Activated CD8-positive, alpha-beta memory T cell treated with anti-CD3 and anti-CD28 coated beads for 24 hours (primary cell): Measurements from ENCODE around the gene SRY.
"Not testable (repeated sequence)": the region's sequence is repeated elsewhere in the genome, so short reads cannot be mapped to it uniquely, and the experiment has no call there.

Experiments used
- DNase-seq: peaks from one replicate; pipeline ENCODE4 v3.0.0-alpha.2; 2020

SRY gene

GRCh38 chrY:2787600-2787999 is at the start of gene SRY:
Gene SRY, minus strand, starts transcription at chrY:2787682. Its CDS starts 79 bp downstream, at chrY:2787603.
- DNase-seq = no peak

DNA sequence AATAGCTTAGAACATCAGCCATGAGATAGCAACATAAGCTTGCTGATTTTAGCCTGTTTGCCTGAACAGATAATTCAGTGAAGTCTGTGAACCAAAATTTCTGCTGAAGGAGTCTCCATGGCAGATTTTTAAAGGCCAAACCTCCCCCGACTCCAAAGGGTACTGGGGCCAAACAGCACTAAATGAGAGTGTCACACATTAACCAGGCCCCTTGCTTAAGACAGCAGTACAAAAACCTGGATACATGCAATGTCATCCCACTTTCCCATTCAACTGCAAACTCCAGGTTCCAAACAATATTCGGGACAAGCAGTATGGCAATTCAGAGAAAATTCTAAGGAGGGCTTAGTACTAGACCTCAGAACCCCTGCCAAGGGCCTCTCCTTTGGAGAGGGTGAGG is 49.6 kb upstream of the SRY start:
- DNase-seq = no peak

GRCh38 chrY:2835230-2835629 is 47.7 kb upstream of the SRY start:
- DNase-seq = no peak

DNA sequence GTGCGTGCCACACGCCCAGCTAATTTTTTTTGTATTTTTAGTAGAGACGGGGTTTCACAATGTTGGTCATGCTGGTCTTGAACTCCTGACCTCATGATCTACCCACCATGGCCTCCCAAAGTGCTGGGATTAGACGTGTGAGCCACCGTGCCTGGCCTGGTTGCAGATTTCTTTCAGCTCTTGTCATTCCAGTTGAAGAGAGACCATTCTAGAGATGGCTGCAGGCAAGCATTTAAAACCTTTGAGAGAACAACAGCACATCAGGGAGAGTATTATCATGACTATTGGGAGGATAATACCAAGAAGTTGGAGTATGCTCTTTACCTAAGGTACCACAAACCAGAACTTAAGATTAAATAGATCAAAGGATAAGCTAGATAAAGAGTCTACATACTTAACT is 41.0 kb upstream of the SRY start:
- DNase-seq = no peak

- DNase-seq = no peak
These were observed 37.0 kb upstream of the SRY start for GRCh38 chrY:2824471-2824870.

DNA sequence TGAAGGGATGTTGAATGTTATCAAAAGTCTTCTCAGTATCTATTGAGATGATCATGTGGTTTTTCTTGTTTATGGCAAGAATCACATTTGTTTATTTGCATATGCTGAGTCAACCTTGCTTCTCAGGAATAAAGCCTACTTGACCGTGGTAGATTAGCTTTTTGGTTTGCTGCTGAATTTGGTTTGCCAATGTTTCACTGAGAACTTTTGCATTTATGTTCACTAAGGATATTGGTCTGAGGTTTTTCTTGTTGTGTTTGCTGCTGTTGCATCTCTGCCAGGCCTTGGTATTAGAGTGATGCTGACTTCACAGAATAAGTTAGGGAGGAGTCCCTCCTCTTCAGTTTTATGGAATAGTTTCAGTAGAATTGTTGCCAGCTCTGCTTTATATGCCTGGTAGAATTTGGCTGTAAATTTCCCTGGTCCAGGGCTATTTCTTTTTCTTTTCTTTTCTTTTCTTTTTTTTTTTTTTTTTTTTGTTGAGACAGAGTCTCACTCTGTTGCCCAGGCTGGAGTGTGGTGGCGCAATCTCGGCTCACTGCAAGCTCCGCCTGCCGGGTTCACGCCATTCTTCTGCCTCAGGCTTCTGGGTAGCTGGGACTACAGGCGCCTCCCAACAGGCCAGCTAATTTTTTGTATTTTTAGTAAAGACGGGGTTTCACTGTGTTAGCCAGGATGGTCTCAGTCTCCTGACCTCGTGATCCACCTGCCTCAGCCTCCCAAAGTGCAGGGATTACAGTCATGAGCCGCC is 29.8 kb upstream of the SRY start:
- DNase-seq = not testable (repeated sequence)

GRCh38 chrY:2800246-2800645 is 12.8 kb upstream of the SRY start:
- DNase-seq = no peak

- DNase-seq = no peak
These were observed 10.5 kb upstream of the SRY start for GRCh38 chrY:2797991-2798390.

GRCh38 chrY:2796977-2797523 is 9.6 kb upstream of the SRY start:
- DNase-seq = no peak

DNA sequence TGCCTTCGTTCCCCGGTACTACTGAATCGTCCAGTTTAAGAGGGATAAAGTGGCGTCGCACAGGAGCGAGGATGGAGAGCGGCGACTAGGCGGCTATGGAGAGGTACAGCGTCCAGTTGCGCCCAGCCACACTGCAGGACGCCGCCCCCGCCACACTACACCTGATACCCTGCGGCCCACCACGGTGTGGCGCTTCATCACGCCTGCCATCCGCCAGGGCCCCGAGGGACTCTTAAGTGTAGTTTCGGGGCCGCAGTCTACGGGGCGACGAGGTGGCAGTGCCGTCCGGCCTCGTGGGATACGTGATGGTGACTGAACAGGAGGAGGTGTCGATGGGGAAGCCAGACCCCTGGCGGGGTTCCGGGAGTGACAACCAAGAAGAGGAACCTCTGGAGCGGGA is 2.3 kb upstream of the SRY start:
- no peak for DNase-seq

DNA sequence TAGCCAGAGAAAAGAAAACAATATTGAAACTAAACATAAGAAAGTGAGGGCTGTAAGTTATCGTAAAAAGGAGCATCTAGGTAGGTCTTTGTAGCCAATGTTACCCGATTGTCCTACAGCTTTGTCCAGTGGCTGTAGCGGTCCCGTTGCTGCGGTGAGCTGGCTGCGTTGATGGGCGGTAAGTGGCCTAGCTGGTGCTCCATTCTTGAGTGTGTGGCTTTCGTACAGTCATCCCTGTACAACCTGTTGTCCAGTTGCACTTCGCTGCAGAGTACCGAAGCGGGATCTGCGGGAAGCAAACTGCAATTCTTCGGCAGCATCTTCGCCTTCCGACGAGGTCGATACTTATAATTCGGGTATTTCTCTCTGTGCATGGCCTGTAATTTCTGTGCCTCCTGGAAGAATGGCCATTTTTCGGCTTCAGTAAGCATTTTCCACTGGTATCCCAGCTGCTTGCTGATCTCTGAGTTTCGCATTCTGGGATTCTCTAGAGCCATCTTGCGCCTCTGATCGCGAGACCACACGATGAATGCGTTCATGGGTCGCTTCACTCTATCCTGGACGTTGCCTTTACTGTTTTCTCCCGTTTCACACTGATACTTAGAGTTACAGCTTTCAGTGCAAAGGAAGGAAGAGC is 488 bp downstream of the SRY start:
- no peak for DNase-seq
